Type B pancreatic cell (in vitro differentiated cells): ENCODE measurements around the gene DLGAP3. TPM values are rescaled to one million over a fixed set of nuclear protein-coding genes. Genes with fewer than 3 reads are reported as not detected.

ENCODE experiments used
- DNase-seq: peaks from one replicate; pipeline ENCODE4 v3.0.0; 2021; ENCODE audit warnings: mixed read lengths; ENCODE audit not compliant: unreplicated experiment; ENCODE audit errors: extremely low spot score
- H3K27ac Mint-ChIP-seq: 2 replicates; pipeline ENCODE4 v1.8.0; 2021; ENCODE audit warnings: mild to moderate bottlenecking, mixed read lengths
- H3K27me3 Mint-ChIP-seq: 2 replicates; pipeline ENCODE4 v1.8.0; 2021; ENCODE audit warnings: mixed read lengths
- H3K36me3 Mint-ChIP-seq: 2 replicates; pipeline ENCODE4 v1.8.0; 2021; ENCODE audit warnings: mixed read lengths
- H3K4me1 Mint-ChIP-seq: one replicate; pipeline ENCODE4 v1.8.0; 2021; ENCODE audit warnings: mixed read lengths; ENCODE audit not compliant: unreplicated experiment
- H3K4me3 Mint-ChIP-seq: 2 replicates; pipeline ENCODE4 v1.8.0; 2021; ENCODE audit warnings: mild to moderate bottlenecking, mixed read lengths
- H3K9me3 Mint-ChIP-seq: 2 replicates; pipeline ENCODE4 v1.8.0; 2021; ENCODE audit warnings: mixed read lengths
- CTCF ChIP-seq: fragments of 200-600 bp; sonication (generic); conservative IDR thresholded peaks from 2 replicates; pipeline ENCODE4 v1.5.0; 2021; ENCODE audit warnings: antibody characterized with exemption, mild to moderate bottlenecking
- total RNA-seq: library from RNA; stranded (reverse); gene quantifications from 2 replicates; pipeline ENCODE4 v1.2.1, GENCODE V29; 2021; ENCODE audit warnings: low replicate concordance

Gene DLGAP3
- total RNA-seq, 1 donor from 2014 or later = 1.0 TPM

- Mint-ChIP-seq H3K4me1 (no peaks in the 10 kb centered on the region), H3K4me3 (no peak overlapping the region), H3K9me3 (no peaks in the 10 kb centered on the region), H3K36me3 (no peaks in the 10 kb centered on the region), H3K27ac (no peak overlapping the region), H3K27me3 (peaks cover 51% of the 10 kb centered on the region)
- DNase-seq = no peak
- no peak for TF ChIP-seq CTCF
These were observed 19.0 kb downstream of the DLGAP3 start for GRCh38 chr1:34910425-34910824.

GRCh38 chr1:34908369-34908768, 21.1 kb downstream of the DLGAP3 start:
- no peak for DNase-seq
- Mint-ChIP-seq H3K4me3 (no peak overlapping the region), H3K9me3 (no peaks in the 10 kb centered on the region), H3K4me1 (no peaks in the 10 kb centered on the region), H3K27ac (no peak overlapping the region), H3K36me3 (no peaks in the 10 kb centered on the region), H3K27me3 (peaks cover 43% of the 10 kb centered on the region)
- TF ChIP-seq CTCF = no peak

GRCh38 chr1:34907487-34908090, 21.9 kb downstream of the DLGAP3 start:
- H3K27me3 Mint-ChIP-seq = peaks cover 41% of the 10 kb centered on the region
- DNase-seq = no peak
- H3K36me3 Mint-ChIP-seq = no peaks in the 10 kb centered on the region
- no peak for TF ChIP-seq CTCF
- H3K4me3 Mint-ChIP-seq = no peak overlapping the region
- H3K27ac Mint-ChIP-seq = no peak overlapping the region
- no peaks in the 10 kb centered on the region for H3K9me3 Mint-ChIP-seq
- no peaks in the 10 kb centered on the region for H3K4me1 Mint-ChIP-seq

- H3K9me3 Mint-ChIP-seq = no peaks in the 10 kb centered on the region
- DNase-seq = no peak
- H3K4me3 Mint-ChIP-seq = no peak overlapping the region
- peaks cover 45% of the 10 kb centered on the region for H3K27me3 Mint-ChIP-seq
- TF ChIP-seq CTCF = no peak
- no peaks in the 10 kb centered on the region for H3K36me3 Mint-ChIP-seq
- no peak overlapping the region for H3K27ac Mint-ChIP-seq
- no peaks in the 10 kb centered on the region for H3K4me1 Mint-ChIP-seq
These were observed 22.7 kb downstream of the DLGAP3 start for GRCh38 chr1:34906756-34907155.

- no peak overlapping the region for H3K27ac Mint-ChIP-seq
- peaks cover 51% of the 10 kb centered on the region for H3K27me3 Mint-ChIP-seq
- DNase-seq = no peak
- H3K36me3 Mint-ChIP-seq = no peaks in the 10 kb centered on the region
- H3K4me3 Mint-ChIP-seq = no peak overlapping the region
- no peaks in the 10 kb centered on the region for H3K4me1 Mint-ChIP-seq
- H3K9me3 Mint-ChIP-seq = no peaks in the 10 kb centered on the region
- no peak for TF ChIP-seq CTCF
These were observed 23.2 kb downstream of the DLGAP3 start for GRCh38 chr1:34906222-34906621.

GRCh38 chr1:34905098-34905459, 24.4 kb downstream of the DLGAP3 start:
- peaks cover 53% of the 10 kb centered on the region for H3K27me3 Mint-ChIP-seq
- H3K9me3 Mint-ChIP-seq = no peaks in the 10 kb centered on the region
- H3K4me1 Mint-ChIP-seq = no peaks in the 10 kb centered on the region
- no peak for DNase-seq
- no peak for TF ChIP-seq CTCF
- H3K4me3 Mint-ChIP-seq = no peak overlapping the region
- H3K36me3 Mint-ChIP-seq = no peaks in the 10 kb centered on the region
- H3K27ac Mint-ChIP-seq = no peak overlapping the region
